T47D (cell line): ENCODE data around the gene PANX1.

Source experiments
- DNase-seq, 2 experiments: peaks; one replicate each; pipeline versions ENCODE4 v3.0.0 to v3.0.0-alpha.2; 2011 to 2012; ENCODE audit warnings: low read depth in 1 of 2, low spot score in 1 of 2
- JUND ChIP-seq: IDR thresholded peaks from 2 replicates; pipeline ENCODE4 v1.6.1; 2012; ENCODE audit warnings: low read depth
- in situ Hi-C: cut with HindIII; loops from 2 replicates; pipeline ENCODE4 v1.10.0; 2016; ENCODE audit warnings: low sequenced_read_pairs, low pct_unique_long_range_greater_than_20kb

Gene PANX1

GRCh38 chr11:94131718-94132115 lies 3.1 kb downstream of the PANX1 start:
- in situ Hi-C loops: no loop called here
- TF ChIP-seq JUND: no peak
- DNase-seq: no peak

- in situ Hi-C loops: no loop called here
- no peak for DNase-seq
- TF ChIP-seq JUND: no peak
Observed at GRCh38 chr11:94132152-94132558, 3.5 kb downstream of the PANX1 start.

- no peak for DNase-seq
- TF ChIP-seq JUND: no peak
- in situ Hi-C loops: no loop called here
Observed at GRCh38 chr11:94132823-94133408, 4.3 kb downstream of the PANX1 start.

- TF ChIP-seq JUND: no peak
- in situ Hi-C loops: no loop called here
- no peak for DNase-seq
Observed at GRCh38 chr11:94133752-94134151, 5.1 kb downstream of the PANX1 start.

GRCh38 chr11:94134651-94135512 lies 6.2 kb downstream of the PANX1 start:
- no peak for DNase-seq
- no peak for TF ChIP-seq JUND
- in situ Hi-C loops: no loop called here

GRCh38 chr11:94139416-94139815 lies 10.8 kb downstream of the PANX1 start:
- no peak for TF ChIP-seq JUND
- no peak for DNase-seq
- in situ Hi-C loops: no loop called here

GRCh38 chr11:94140154-94140655 lies 11.6 kb downstream of the PANX1 start:
- TF ChIP-seq JUND: no peak
- in situ Hi-C loops: no loop called here
- DNase-seq: no peak

- no peak for DNase-seq
- no peak for TF ChIP-seq JUND
- in situ Hi-C loops: no loop called here
Observed at GRCh38 chr11:94141511-94142307, 13.1 kb downstream of the PANX1 start.

- in situ Hi-C loops: no loop called here
- no peak for TF ChIP-seq JUND
- DNase-seq: no peak
Observed at GRCh38 chr11:94142308-94143281, 14.0 kb downstream of the PANX1 start.

- no peak for TF ChIP-seq JUND
- in situ Hi-C loops: no loop called here
- DNase-seq: no peak
Observed at GRCh38 chr11:94144216-94144615, 15.6 kb downstream of the PANX1 start.

- in situ Hi-C loops: no loop called here
- no peak for TF ChIP-seq JUND
- DNase-seq: no peak
Observed at GRCh38 chr11:94144664-94145063, 16.0 kb downstream of the PANX1 start.

GRCh38 chr11:94145431-94145830 lies 16.8 kb downstream of the PANX1 start:
- DNase-seq: no peak
- in situ Hi-C loops: no loop called here
- TF ChIP-seq JUND: no peak
